ENCODE results near the gene ARHGEF38.
"Not testable (repeated sequence)": the region's sequence is repeated elsewhere in the genome, so short reads cannot be mapped to it uniquely, and the experiment has no call there.

The ARHGEF38 gene

DNA sequence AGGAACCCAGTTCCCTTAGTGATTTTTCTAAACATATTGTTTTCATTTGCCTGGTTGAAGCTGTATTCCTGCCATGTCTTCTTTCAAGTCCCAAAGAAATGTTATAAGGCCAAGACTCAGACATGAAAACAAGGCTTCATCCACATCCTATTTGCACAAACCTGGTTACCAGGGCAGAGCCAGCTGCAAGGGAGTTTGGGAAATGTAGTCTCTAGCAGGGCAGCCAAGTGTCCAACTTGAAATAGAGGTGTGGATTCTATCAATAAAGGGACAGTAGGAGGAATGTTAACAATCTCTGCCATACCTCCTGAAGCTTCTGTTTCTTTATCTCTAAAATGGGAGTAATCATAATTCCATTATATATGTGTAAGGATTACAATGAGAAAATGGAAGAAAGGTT lies 99.5 kb downstream of the ARHGEF38 start:
- DNase-seq: no peak

DNA sequence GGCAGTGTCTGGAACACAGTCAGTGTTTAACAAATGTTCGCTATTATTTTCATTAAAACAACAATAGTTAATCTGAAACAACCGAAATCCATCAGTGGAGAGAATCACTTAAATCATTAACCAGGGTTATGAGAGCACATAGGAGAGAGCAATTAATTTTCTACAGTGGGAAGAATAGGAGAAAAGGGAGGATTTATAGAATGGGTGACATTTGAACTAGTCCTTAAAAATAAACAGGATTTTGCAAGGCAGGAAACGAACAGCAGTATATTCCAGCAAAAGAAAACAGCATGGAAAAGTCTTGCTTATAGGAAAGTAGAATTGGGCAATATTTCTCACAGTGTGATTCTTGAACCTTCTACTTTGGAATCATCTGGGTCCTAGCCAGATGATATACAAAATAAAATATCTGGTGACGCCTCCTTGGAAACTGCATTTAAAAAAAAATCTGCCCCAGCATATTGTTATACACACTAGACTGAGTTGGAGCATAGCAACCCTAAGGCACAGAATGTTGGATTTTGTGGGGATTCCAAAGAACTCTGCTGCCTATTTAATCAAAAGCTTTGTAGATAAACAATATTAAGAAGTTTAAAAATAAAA lies 100.0 kb downstream of the ARHGEF38 start:
- DNase-seq: no peak

DNA sequence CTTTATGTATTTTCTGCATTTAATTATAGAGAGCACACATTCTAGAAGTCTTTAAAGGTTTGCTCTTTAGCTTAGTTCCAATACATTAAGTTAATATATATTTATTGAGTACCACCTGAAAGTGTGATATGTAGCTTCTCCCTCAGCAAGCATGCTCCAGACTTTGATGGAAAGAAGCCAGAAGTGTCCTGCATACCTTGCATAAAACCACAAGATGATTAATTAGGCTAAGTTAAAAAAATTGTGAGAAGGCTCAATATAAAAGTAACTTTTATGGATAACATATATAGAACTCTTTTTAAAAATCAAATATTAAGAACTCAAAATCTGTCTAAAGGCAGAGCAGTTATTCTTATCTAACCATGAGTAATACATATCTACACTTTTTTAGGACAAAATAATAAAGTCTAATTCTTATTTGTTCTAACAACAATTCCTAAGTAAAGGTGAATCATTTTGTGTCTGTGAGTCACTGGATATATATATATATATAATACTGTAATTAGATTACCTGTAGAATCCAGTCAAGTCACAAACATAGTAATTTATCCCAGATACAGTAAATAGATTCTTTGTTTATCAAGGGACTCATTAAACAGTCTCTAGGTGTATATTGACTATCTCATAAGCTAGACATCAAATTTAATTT lies 104.8 kb downstream of the ARHGEF38 start:
- DNase-seq: no peak

DNA sequence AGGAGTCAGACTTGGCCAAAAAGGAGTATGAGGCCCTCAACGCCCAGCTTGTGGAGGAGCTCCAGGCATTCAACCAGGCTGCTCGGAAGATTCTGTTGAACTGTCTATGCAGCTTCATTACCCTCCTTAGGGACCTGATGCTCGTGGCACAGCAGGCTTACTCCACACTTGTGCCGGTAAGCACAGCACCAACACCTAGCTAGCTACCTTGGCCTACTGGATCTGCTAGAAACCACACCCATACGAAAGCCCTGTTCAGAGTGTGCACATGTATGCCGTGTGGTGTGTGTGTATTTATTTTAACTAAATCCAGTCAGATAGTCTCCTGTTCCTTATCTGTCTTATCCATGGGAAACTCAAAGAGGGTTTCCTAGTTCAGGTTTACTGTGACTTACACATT lies 106.8 kb downstream of the ARHGEF38 start:
- DNase-seq: no peak

DNA sequence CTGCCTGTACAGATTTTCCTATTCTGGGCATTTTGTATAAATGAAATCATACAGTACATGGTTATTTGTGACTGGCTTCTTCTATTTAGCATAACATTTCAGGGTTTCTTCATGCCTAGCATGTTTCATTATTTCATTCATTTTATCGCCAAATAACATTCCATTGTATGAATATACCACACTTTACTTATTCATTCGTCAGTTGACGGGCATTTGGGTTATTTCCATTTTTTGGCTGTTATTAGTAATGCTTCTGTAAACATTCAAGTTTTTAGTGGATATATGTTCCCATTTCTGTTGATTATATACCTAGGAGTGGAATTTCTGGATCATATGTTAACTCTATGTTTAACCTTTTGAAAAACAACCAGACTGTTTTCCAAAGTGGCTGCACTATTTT lies 108.6 kb downstream of the ARHGEF38 start:
- no peak for DNase-seq

DNA sequence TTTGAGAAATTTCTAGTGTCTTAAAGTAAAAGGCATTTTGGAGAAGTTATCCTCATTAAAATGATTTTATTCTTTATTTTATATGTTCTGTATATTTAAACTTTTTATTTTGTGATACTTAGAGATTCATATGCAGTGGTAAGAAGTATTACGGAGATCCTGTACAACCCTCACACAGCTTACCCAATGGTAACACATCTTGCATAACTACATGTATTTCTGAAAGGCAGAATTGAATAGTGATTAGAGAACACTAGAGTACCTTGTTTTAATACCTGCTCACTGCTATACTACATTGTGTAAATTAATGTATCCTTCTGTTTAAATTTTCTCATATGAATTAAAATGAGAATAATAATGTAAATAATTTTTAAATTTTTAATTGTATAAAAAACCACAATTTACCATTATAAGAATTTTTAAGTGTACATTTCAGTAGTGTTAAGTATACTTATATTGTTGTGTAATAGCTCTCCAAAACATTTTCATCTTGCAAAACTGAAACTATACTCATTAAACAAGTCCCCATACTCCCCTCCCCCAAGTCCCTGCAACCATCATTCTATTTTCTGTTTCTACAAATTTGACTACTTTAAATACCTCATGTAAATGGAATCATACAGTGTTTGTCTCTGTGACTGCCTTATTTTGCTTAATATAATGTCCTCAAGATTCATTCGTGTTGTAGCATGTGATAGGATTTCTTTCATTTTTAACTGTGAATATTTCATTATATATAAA lies 110.7 kb downstream of the ARHGEF38 start:
- DNase-seq: no peak

DNA sequence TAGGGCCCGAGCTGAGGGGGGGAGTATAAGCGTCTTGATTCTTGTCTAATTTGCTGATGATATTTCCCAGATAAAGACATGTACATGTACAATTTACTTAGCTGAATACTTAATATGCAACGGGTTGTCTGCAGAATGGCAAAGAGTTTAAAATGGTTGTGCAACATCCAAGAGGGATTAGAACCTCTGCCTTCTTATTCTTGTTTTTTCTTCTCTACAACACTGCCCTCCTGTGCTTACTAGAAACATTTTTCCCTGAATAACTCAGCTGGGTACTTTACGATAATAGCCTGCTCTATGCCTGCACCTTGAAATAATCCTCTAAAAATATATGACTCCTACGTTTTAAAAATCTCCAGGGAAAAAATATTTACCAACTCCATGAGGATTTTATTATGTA lies 114.3 kb downstream of the ARHGEF38 start:
- no peak for DNase-seq

DNA sequence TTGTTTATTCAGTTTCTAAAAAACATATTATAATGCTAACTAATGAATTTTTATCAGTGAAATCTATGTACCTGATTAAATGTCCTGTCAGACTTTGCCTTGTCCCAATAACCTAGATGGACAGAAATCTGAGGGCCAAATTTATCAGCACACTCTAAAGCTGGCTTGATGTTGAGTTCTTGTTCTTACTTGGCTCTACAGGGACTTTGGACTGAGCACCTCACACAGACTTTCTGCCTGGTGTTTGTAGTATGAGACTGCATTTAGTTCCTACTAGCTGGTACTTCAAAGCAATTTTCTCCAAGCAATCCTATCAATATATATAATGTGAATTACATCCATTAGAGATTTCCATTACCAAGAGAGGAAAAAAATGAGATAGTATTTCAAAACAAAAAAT lies 118.3 kb downstream of the ARHGEF38 start:
- no peak for DNase-seq

DNA sequence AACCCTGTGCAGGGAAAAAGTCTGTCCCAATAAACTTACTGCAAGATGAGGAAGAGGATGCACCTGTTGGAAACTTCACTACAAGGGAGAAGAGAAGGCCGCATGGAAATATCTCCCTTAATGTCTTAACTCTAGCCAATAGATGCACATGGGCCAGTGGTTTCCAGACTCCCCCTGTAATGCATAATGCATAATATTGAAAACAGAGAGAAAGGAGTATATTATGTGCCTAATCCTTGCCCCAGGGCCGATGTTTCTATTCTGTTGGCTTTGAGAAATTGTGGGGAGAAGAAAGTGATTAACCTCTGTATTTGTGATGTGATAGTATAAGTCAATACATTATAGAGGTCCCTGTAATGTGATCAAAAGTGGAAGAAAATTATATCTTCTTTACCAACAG lies 118.9 kb downstream of the ARHGEF38 start:
- no peak for DNase-seq

DNA sequence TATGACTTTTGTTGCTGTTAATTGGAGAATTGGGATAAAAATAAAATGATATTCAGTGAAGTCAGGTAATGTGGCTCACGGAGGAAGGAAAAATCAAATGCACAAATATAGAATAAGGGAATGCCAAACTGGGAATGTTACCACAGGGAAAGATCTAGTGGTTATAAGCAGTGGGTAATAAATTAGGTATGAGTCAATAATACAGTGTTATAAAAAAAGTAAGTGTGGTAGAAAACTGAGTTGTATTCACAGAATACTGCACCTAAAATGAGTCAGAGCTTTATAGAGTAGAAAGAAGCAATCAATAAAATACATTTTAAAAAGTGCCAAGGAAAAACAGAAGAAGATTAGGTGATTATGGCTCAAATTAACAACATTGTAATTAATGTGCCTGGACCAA lies 121.6 kb downstream of the ARHGEF38 start:
- no peak for DNase-seq

DNA sequence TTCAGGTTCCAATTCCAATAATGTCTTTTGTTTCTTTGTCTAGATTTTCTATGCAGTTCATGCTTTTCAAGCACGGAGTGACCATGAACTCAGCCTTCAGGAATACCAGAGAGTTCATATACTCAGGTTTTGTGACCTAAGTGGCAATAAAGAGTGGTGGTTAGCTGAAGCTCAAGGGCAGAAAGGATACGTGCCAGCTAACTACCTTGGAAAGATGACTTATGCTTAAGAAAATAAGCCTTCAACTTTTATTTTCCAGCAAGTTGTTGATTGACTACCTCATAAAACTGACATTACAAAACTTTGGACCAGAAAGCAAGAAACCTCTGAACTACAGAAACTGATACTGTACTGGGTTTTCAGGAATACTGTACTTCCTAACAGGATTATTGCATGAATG lies 125.3 kb downstream of the ARHGEF38 start:
- no peak for DNase-seq

DNA sequence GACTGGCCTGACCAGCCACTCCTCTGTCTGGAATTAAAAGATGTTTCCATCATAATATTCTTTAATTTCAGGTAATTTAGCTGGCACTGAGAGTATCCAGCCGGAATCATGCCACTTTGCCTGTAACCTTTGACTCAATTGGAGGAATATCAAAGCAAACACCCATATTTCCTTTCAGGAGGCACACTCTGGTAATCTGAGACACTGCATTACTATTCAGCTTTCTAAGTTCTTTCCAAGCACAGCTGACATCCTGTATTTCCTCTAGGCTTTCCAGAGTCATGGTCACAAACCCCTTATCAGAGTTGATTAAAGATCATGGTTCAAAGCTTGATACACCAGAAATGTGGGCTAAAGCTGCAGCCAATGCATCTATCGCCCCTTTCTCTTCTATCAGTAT lies 126.8 kb downstream of the ARHGEF38 start:
- no peak for DNase-seq

DNA sequence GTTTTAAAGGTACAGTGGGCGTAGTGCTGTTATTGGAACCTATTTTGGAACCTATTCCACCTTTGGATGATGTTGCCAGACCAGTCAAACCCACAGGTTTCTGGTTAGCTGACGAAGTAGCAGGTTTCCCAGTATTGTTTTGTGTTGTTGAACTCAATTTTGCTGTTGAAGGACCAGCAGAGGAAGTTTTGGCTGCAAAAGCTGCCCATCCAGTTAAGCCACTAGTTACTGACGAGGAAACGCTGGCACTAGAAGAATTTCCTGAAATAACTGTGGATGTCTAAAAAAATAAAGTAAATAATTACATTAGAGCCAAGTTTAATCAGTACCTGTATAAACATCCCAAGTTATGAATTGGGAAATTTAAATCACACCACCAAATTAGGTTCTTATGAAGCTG lies 130.6 kb downstream of the ARHGEF38 start:
- no peak for DNase-seq

DNA sequence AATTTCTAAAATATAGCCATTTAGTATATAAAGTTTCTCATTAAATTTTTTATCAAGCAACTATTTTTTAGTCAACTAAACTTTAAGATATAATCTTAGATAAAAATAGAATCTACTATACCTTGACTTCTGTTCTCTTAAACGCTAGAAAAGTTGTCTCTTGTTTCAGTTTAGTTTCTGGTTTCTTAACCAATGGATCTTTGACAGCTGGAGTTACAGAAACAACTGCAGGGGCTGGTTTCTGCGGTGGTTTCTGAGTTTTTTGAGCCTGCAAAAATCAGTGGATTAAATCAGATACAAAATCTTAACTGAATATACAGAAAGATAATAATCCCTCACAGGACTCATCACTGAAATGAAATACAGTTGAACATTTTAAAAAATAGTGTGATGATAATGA lies 134.2 kb downstream of the ARHGEF38 start:
- no peak for DNase-seq

DNA sequence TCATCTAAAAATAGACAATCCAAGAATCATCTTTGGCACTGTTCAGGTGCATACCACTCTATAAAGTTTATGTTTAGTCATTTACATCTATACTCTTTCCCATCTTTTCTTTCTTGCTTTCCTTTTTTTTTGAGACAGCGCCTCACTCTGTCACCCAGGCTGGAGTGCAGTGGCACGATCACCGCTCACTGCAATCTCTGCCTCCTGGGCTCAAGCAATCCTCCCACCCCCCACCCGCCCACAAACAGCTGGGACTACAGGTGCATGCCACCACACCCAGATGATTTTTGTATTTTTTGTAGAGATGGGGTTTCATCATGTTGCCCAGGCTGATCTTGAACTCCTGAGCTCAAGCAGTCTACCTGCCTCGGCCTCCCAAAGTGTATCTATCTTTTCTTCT lies 142.4 kb downstream of the ARHGEF38 start:
- DNase-seq: not testable (repeated sequence)

DNA sequence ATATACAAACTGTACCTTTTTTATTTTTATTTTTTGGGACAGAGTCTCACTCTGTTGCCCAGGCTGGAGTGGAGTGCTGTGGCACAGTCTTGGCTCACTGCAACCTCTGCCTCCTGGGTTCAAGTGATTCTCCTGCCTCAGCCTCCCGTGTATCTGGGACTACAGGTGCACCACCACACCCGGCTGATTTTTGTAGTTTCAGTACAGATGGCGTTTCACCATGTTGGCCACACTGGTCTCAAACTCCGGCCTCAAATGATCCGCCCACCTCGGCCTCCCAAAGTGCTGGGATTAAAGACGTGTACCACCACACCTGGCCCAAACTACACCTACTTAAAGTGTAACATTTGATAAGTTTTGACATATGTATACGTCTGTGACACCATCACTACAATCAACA lies 143.4 kb downstream of the ARHGEF38 start:
- not testable (repeated sequence) for DNase-seq

DNA sequence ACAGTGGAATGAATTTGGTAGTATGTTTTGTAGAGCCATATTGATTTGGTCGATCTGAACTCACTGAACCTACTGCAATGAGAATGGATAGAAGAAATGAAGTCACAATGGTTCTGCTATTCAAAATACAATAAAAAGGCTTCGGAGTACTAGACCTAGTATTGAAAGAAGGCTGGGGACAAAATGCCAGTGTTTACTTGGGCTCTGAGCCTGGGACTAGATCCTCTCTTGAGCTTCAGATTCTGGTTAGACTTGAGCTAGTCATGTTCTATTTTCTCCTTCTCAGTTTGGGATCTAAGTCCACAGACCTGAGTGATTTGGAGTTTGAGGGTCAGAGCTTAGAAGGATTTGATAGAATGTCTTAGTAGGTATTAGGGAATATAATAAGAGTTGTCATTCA lies 146.2 kb downstream of the ARHGEF38 start:
- DNase-seq: no peak

DNA sequence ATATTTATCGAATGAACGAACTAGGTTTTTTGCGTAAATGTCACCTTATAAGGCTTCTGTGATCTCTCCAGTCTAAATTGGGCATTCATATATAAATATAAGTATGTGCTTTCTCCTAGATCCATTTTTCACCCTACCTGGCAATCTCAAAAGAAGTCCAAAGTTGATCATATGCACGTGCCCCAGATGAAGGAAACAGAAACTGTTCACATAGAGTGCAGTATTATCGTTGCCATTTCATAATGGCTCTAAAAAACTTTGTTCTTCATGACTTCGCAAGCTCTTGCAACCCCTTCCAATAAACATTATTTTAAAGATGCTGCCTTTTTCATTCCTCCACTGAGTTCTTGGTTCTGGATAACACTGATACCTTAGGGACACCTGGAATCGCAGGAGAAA lies 155.4 kb downstream of the ARHGEF38 start:
- DNase-seq: no peak

DNA sequence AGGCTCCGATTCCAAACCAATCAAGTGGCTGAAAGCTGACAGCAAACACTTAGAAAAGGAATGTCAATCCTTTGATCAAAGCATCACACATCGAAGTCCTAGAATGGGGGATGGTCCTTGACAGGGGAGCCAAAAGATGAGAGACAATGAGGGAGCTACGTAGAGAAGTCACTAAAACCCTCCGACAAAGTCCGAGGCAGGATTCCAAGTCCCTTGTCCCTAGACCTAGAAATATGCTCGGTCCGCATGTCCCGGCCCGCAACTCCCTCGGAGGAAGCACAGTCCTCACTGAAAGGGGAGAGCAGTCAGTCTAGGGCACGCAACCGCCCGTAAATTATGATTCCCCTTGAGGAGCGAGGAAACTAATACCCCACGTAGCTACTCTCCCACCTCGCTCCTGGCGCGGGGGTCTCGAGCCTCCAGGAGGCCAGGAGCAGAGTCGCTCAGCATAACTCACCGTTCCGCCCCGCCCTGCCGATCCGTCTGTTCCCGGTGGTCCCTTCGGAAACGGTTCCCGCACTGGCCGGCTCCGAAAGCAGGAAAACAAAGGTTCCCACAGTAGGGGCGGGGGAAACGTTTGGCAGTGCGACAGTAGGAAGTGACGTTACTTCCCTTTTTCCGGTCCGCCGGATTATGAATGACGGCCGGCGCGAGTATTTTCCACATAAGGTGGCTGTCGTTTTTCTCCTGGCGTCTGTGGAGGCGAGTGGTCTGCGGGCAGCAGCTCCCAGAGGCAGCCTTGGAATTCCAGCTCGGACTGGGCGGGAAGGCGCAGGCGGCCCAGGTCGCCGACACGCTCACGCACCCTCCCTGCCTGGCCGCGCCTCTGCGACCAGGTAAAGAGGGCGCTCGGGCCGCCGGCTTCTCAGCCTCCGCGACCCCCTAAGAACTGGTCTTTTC lies 156.0 kb downstream of the ARHGEF38 start, which contains the start of the genes GSTCD and INTS12:
Gene GSTCD (plus strand): TSS at position 604 of the 900 bp plus-strand sequence. CDS start 8,830 bp downstream, outside the sequence.
Gene INTS12 (minus strand): TSS at position 509 of the 900 bp plus-strand sequence. CDS start 8,684 bp downstream, outside the sequence.
- DNase-seq: peak; percentile 28 to 95 (median 87)

DNA sequence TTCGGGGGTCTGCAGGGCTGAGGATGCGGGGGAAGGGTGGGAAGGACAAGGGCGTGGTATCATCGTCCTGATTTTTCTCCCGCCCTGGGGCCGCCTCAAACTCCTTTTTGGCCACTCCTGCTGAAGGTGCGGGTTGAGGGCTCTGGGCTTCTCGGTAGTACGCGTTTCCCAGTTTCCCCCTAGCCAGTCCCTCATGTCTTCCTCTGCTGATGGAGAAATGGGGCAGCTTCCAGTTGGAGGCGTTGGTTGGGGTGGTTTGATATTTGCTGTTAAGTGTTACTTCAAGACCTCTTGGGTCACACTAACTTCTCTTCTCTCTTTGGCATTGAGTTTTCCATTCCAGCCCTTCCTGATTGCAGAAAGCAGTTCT lies 156.6 kb downstream of the ARHGEF38 start:
- peak in 10 of 58 donors; percentile 11 to 56 (median 35) for DNase-seq

DNA sequence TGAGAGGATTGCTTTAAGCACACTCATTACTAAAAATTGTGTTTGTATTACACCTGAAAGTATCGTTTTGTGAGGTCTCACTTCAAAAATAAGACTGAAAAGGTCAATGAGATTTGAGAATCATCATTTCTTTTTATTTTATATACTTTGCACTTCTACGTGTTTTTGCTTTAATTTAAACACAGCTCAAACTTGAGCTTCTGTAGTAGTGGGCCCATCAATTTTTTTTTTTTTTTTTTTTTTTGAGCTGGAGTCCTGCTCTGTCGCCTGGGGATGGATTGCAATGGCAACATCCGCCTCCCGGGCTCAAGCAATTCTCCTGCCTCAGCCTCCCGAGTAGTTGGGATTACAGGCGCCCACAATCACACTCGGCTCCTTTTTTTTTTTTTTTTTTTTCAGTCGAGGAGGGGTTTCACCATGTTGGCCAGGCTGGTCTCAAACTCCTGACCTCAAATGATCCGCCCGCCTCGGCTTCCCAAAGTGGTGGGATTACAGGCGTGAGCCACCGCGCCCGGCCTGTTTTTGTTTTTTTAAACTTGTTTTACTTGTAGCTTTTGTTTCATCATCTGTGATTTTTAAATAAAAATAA lies 157.7 kb downstream of the ARHGEF38 start:
- DNase-seq: no peak
